Measurements from ENCODE around the gene TSPAN17. TPM values are rescaled to one million over a fixed set of nuclear protein-coding genes. Genes with fewer than 3 reads are reported as not detected.
"Not testable (repeated sequence)": the region's sequence is repeated elsewhere in the genome, so short reads cannot be mapped to it uniquely, and the experiment has no call there.

Gene TSPAN17, protein sequence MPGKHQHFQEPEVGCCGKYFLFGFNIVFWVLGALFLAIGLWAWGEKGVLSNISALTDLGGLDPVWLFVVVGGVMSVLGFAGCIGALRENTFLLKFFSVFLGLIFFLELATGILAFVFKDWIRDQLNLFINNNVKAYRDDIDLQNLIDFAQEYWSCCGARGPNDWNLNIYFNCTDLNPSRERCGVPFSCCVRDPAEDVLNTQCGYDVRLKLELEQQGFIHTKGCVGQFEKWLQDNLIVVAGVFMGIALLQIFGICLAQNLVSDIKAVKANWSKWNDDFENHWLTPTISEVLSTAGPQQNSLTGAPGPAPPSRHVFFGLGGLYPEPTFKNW
- total RNA-seq (33.2 and 33.4 TPM in 2 replicates), polyA plus RNA-seq (27.9 TPM in 2 replicates)

DNA sequence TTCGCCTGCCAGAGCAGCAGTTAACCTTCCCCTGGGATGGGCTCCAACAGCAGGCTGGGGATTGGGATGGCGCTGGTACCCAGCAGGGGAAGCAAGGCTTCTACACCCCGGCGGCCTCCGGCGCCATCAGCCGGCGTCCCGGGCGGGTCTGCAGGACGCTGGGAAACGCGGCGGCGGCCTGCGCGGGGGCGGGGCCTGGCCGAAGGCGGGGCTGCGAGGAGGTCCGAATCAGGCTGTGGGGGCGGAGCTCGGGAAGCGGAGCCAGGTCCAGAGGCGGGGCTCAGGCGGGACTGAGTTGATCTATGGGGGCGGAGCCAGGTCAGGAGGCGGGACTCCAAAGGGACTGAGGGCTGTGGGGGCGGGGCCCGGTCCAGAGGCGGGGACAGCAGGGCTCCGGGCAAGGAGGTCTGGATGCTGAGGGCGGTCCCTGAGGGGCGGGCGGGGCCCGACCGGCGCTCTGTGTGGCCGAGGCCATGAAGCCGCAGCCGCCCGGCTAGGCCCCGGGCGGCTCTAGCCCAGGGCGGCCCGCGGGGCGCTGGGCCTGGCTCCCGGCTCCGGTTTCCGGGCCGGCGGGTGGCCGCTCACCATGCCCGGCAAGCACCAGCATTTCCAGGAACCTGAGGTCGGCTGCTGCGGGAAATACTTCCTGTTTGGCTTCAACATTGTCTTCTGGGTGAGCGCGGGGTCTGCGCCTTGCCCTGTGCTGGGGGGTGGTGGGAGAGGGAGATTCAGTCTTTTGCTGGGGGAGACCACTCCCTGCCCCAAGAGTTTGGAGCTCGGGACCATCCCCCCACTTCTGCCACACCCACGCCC lies at the start of gene TSPAN17:
TSS of gene TSPAN17 (plus strand) at position 455 of the 813 bp plus-strand sequence. CDS start at position 587, 132 bp downstream.
- H3K27ac ChIP-seq, result peak within 1 kb of the TSS; percentile 18
- TF ChIP-seq EZH2 (IDR thresholded peaks at IDR 0.05; ENCODE audit: borderline replicate concordance) (no peak), EZH2phosphoT487 (IDR thresholded peaks at IDR 0.05; ENCODE audit: low read depth, severe bottlenecking, unreplicated experiment) (no peak), CTCF (IDR thresholded peaks at IDR 0.05; ENCODE audit: poor library complexity) (peak; percentile 47)

DNA sequence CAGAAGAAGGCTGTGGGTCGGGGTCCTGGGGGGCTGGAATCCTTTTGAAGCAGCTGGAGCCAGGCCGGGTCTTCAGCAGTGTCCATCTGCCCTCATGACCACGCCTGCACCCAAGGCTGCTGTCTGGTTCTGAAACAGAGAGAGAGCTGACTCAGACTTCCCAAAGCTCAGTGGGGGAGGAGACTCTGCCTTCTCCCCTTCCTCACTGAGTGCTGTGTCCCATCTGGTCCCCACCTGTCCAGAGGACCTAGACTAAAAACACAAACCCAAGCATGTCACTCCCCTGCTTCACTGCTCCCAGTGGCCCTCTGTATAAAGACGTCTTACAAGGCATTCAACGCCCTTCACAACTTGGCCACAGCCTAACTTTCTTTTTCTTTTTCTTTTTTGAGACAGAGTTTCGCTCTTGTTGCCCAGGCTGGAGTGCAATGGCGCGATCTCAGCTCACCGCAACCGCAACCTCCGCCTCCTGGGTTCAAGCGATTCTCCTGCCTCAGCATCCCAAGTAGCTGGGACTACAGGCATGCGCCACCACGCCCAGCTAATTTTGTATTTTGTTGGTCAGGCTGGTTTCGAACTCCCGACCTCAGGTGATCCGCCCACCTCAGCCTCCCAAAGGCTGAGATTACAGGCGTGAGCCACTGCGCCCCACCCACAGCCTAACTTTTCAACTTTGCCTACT lies 47.4 kb upstream of the TSPAN17 start:
- not testable (repeated sequence) for H2AFZ ChIP-seq; H4K20me1 ChIP-seq (ENCODE audit: insufficient read depth, poor library complexity, severe bottlenecking); H3K9me3 ChIP-seq (ENCODE audit: low read depth); H3K27me3 ChIP-seq; H3K4me2 ChIP-seq; DNase-seq (ENCODE audit: low spot score); H3K79me2 ChIP-seq; H3K4me3 ChIP-seq; H3K4me1 ChIP-seq (ENCODE audit: insufficient read depth); H3K36me3 ChIP-seq (replicated peaks; ENCODE audit: insufficient read depth, low read depth); H3K27ac ChIP-seq; H3K9me2 ChIP-seq (replicated peaks; ENCODE audit: insufficient read depth)
- WGBS (ENCODE audit: low lambda C conversion rate, missing lambda C conversion rate), result 93% methylated on average over 19 of the region's 19 CpGs

More for the DNA sequence above, at the start of gene TSPAN17:
- Histone ChIP-seq H4K20me1 (ENCODE audit: insufficient read depth, poor library complexity, severe bottlenecking) (no peaks in the 10 kb centered on the region), H2AFZ (peak within 1 kb of the TSS; percentile 71), H3K9me3 (ENCODE audit: low read depth) (no peaks in the 10 kb centered on the region), H3K9me2 (replicated peaks; ENCODE audit: insufficient read depth) (no peaks in the 10 kb centered on the region), H3K36me3 (replicated peaks; ENCODE audit: insufficient read depth, low read depth) (no peaks in the 10 kb centered on the region), H3K4me2 (peak within 1 kb of the TSS; percentile 89), H3K4me1 (ENCODE audit: insufficient read depth) (peaks cover 9% of the 10 kb centered on the region), H3K4me3 (peak within 1 kb of the TSS; percentile 38), H3K27me3 (no peaks in the 10 kb centered on the region), H3K79me2 (peaks cover 20% of the 10 kb centered on the region)
- DNase-seq (ENCODE audit: low spot score), result peak; percentile 100
- whole genome bisulfite sequencing (ENCODE audit: low lambda C conversion rate, missing lambda C conversion rate), result 2% methylated on average over 33 of the region's 63 CpGs

DNA sequence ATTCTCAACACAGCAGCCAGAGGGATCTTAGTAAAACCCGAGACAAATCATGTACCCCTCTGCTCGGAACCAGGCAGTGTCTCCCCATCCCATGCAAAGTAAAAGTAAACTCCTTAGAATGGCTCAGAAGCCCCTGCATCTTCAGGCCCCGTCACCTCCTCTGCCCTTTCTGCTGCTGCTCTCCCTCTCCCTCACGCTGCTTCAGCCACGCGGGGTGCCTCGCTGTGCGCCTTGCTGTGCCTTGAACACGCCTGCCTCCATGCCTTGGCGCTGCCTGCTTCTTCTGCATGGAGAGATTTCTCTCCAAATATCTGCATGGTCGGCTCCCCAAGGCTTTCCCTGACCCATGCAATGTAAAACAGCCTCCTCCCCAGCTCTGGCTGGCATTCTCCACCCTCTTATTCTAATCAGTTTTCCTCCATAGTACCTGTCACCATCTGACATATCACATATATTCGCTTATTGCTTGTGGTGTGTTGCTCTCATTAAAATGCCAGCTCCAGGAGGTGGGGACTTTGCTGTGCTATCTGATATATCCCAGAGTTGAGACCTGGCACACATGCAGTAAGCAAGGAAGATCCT lies 45.3 kb upstream of the TSPAN17 start:
- no peak for DNase-seq (ENCODE audit: low spot score)
- Histone ChIP-seq H3K27ac (no peak overlapping the region), H2AFZ (no peak overlapping the region), H3K4me3 (no peak overlapping the region), H3K79me2 (no peaks in the 10 kb centered on the region), H4K20me1 (ENCODE audit: insufficient read depth, poor library complexity, severe bottlenecking) (no peaks in the 10 kb centered on the region), H3K4me2 (no peak overlapping the region), H3K9me2 (replicated peaks; ENCODE audit: insufficient read depth) (no peaks in the 10 kb centered on the region), H3K4me1 (ENCODE audit: insufficient read depth) (peaks cover 4% of the 10 kb centered on the region), H3K36me3 (replicated peaks; ENCODE audit: insufficient read depth, low read depth) (no peaks in the 10 kb centered on the region), H3K27me3 (no peaks in the 10 kb centered on the region), H3K9me3 (ENCODE audit: low read depth) (no peaks in the 10 kb centered on the region)
- 83% methylated on average over 12 of the region's 12 CpGs for WGBS (ENCODE audit: low lambda C conversion rate, missing lambda C conversion rate)
- TF ChIP-seq CTCF (IDR thresholded peaks at IDR 0.05; ENCODE audit: poor library complexity) (no peak), EZH2phosphoT487 (IDR thresholded peaks at IDR 0.05; ENCODE audit: low read depth, severe bottlenecking, unreplicated experiment) (no peak), EZH2 (IDR thresholded peaks at IDR 0.05; ENCODE audit: borderline replicate concordance) (no peak)

Data from hepatocyte (in vitro differentiated cells).